ENCODE measurements around the gene FOXO6. TPM values are rescaled to one million over a fixed set of nuclear protein-coding genes. Genes with fewer than 3 reads are reported as not detected.
A peak's percentile ranks its signal among the peaks of the same experiment; 100 is the strongest.

FOXO6 gene
- total RNA-seq, 1 experiment from 2014 or later, result 0.05 TPM

- DNase-seq (ENCODE audit: extremely low read depth, low read depth), result no peak
Measured at GRCh38 chr1:41397020-41397419, 35.8 kb downstream of the FOXO6 start.

GRCh38 chr1:41397753-41398330, 36.6 kb downstream of the FOXO6 start:
- DNase-seq (ENCODE audit: extremely low read depth, low read depth), result no peak

- no peak for DNase-seq (ENCODE audit: extremely low read depth, low read depth)
Measured at GRCh38 chr1:41399145-41399795, 38.0 kb downstream of the FOXO6 start.

- no peak for DNase-seq (ENCODE audit: extremely low read depth, low read depth)
Measured at GRCh38 chr1:41400225-41400624, 39.0 kb downstream of the FOXO6 start.

GRCh38 chr1:41401899-41402298, 40.7 kb downstream of the FOXO6 start:
- no peak for DNase-seq (ENCODE audit: extremely low read depth, low read depth)

- no peak for DNase-seq (ENCODE audit: extremely low read depth, low read depth)
Measured at GRCh38 chr1:41404308-41404761, 43.1 kb downstream of the FOXO6 start.

- DNase-seq (ENCODE audit: extremely low read depth, low read depth), result no peak
Measured at GRCh38 chr1:41407664-41408252, 46.5 kb downstream of the FOXO6 start.

GRCh38 chr1:41408691-41409090, 47.5 kb downstream of the FOXO6 start:
- no peak for DNase-seq (ENCODE audit: extremely low read depth, low read depth)

GRCh38 chr1:41409825-41410224, 48.6 kb downstream of the FOXO6 start:
- DNase-seq (ENCODE audit: extremely low read depth, low read depth), result no peak

- DNase-seq (ENCODE audit: extremely low read depth, low read depth), result no peak
Measured at GRCh38 chr1:41410462-41410861, 49.2 kb downstream of the FOXO6 start.

- DNase-seq (ENCODE audit: extremely low read depth, low read depth), result no peak
Measured at GRCh38 chr1:41411229-41411628, 50.0 kb downstream of the FOXO6 start.

GRCh38 chr1:41412748-41413147, 51.5 kb downstream of the FOXO6 start:
- DNase-seq (ENCODE audit: extremely low read depth, low read depth), result no peak

GRCh38 chr1:41413748-41414281, 52.6 kb downstream of the FOXO6 start:
- DNase-seq (ENCODE audit: extremely low read depth, low read depth), result no peak

- no peak for DNase-seq (ENCODE audit: extremely low read depth, low read depth)
Measured at GRCh38 chr1:41414296-41414695, 53.1 kb downstream of the FOXO6 start.

- DNase-seq (ENCODE audit: extremely low read depth, low read depth), result no peak
Measured at GRCh38 chr1:41414716-41415306, 53.6 kb downstream of the FOXO6 start.

GRCh38 chr1:41416081-41416480, 54.8 kb downstream of the FOXO6 start:
- DNase-seq (ENCODE audit: extremely low read depth, low read depth), result no peak

GRCh38 chr1:41416552-41417334, 55.5 kb downstream of the FOXO6 start:
- DNase-seq (ENCODE audit: extremely low read depth, low read depth), result peak; percentile 58

GRCh38 chr1:41417335-41417682, 56.1 kb downstream of the FOXO6 start:
- DNase-seq (ENCODE audit: extremely low read depth, low read depth), result no peak

GRCh38 chr1:41417746-41418145, 56.5 kb downstream of the FOXO6 start:
- no peak for DNase-seq (ENCODE audit: extremely low read depth, low read depth)

- DNase-seq (ENCODE audit: extremely low read depth, low read depth), result peak; percentile 68
Measured at GRCh38 chr1:41418857-41419583, 57.8 kb downstream of the FOXO6 start.

All from NCI-H460 (cell line).